Measurements from ENCODE around the gene PHKA2. TPM values are rescaled to one million over a fixed set of nuclear protein-coding genes. Genes with fewer than 3 reads are reported as not detected.

PHKA2 gene, protein sequence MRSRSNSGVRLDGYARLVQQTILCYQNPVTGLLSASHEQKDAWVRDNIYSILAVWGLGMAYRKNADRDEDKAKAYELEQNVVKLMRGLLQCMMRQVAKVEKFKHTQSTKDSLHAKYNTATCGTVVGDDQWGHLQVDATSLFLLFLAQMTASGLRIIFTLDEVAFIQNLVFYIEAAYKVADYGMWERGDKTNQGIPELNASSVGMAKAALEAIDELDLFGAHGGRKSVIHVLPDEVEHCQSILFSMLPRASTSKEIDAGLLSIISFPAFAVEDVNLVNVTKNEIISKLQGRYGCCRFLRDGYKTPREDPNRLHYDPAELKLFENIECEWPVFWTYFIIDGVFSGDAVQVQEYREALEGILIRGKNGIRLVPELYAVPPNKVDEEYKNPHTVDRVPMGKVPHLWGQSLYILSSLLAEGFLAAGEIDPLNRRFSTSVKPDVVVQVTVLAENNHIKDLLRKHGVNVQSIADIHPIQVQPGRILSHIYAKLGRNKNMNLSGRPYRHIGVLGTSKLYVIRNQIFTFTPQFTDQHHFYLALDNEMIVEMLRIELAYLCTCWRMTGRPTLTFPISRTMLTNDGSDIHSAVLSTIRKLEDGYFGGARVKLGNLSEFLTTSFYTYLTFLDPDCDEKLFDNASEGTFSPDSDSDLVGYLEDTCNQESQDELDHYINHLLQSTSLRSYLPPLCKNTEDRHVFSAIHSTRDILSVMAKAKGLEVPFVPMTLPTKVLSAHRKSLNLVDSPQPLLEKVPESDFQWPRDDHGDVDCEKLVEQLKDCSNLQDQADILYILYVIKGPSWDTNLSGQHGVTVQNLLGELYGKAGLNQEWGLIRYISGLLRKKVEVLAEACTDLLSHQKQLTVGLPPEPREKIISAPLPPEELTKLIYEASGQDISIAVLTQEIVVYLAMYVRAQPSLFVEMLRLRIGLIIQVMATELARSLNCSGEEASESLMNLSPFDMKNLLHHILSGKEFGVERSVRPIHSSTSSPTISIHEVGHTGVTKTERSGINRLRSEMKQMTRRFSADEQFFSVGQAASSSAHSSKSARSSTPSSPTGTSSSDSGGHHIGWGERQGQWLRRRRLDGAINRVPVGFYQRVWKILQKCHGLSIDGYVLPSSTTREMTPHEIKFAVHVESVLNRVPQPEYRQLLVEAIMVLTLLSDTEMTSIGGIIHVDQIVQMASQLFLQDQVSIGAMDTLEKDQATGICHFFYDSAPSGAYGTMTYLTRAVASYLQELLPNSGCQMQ
- total RNA-seq = 30.5 and 35.7 TPM in 2 replicates
- 26.4 and 38.9 TPM in 2 replicates for polyA plus RNA-seq

DNA sequence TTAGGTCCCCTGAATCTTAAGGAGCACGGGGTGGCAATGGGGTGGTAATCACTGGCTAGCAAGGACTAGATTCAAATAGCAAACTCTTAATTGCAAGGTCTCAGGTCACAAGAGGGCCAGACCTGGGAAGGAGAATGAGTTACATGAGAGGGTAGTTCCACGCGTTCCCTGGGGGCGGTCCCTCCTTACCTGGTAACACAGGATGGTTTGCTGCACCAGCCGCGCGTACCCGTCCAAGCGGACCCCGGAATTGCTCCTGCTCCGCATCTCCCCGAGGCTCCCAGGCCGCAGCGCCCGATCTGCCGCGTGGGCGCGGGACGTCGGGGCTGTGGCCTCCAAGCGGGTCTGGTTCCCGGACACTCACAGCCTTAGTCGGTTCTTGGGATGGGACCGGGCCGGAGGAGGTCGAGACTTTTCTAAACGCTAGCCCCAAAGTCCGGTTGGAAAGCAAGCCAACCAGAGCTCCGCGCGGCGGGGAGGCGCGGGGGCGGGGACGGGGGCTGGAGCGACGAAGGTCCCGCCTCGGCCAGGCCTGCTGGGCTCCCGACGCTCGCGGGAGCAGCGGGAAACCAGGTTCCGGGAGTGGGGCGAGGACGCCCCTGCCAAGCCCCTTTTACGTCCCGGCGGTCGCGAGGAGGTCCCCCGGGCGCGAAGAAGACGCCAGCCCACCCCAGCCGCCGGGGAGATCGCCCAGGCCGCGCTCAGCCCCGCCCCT is at the start of gene PHKA2:
PHKA2 (minus strand) TSS at position 449 of the 715 bp plus-strand sequence; CDS start at position 267, 182 bp downstream.
- TF ChIP-seq EZH2 (IDR thresholded peaks at IDR 0.05; ENCODE audit: borderline replicate concordance) (no peak), EZH2phosphoT487 (IDR thresholded peaks at IDR 0.05; ENCODE audit: low read depth, severe bottlenecking, unreplicated experiment) (no peak)
- TF ChIP-seq, protein P1, sequence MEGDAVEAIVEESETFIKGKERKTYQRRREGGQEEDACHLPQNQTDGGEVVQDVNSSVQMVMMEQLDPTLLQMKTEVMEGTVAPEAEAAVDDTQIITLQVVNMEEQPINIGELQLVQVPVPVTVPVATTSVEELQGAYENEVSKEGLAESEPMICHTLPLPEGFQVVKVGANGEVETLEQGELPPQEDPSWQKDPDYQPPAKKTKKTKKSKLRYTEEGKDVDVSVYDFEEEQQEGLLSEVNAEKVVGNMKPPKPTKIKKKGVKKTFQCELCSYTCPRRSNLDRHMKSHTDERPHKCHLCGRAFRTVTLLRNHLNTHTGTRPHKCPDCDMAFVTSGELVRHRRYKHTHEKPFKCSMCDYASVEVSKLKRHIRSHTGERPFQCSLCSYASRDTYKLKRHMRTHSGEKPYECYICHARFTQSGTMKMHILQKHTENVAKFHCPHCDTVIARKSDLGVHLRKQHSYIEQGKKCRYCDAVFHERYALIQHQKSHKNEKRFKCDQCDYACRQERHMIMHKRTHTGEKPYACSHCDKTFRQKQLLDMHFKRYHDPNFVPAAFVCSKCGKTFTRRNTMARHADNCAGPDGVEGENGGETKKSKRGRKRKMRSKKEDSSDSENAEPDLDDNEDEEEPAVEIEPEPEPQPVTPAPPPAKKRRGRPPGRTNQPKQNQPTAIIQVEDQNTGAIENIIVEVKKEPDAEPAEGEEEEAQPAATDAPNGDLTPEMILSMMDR (IDR thresholded peaks at IDR 0.05; ENCODE audit: poor library complexity) = no peak

DNA sequence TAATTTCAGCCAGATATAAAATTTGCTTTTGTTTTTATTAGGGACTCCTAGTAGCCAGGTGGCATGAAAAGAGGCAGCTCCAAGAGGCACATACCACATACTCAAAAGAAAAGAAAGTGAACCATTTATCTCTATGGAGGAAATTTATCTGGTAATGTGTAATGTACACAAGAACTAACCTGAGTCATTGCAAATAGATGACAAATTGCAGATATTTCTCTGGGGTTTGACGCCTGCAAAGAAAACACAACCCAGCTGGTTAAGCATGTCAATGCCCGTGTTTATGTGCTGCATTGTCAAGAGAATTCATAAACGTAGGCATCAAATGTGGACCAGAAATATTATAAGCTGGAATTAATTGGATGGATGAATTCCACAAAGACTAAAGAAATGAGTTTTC is 46.9 kb upstream of the PHKA2 start:
- Histone ChIP-seq H3K27ac (no peak overlapping the region), H3K9me2 (replicated peaks; ENCODE audit: insufficient read depth) (no peaks in the 10 kb centered on the region), H2AFZ (no peak overlapping the region), H3K36me3 (replicated peaks; ENCODE audit: insufficient read depth, low read depth) (no peaks in the 10 kb centered on the region), H3K4me3 (no peak overlapping the region), H3K79me2 (no peaks in the 10 kb centered on the region), H3K27me3 (no peaks in the 10 kb centered on the region), H3K4me2 (no peak overlapping the region), H4K20me1 (ENCODE audit: insufficient read depth, poor library complexity, severe bottlenecking) (no peaks in the 10 kb centered on the region), H3K4me1 (ENCODE audit: insufficient read depth) (no peaks in the 10 kb centered on the region), H3K9me3 (ENCODE audit: low read depth) (no peaks in the 10 kb centered on the region)
- 60% methylated on average over 3 of the region's 3 CpGs for WGBS (ENCODE audit: low lambda C conversion rate, missing lambda C conversion rate)
- TF ChIP-seq, protein P1 (IDR thresholded peaks at IDR 0.05; ENCODE audit: poor library complexity) = no peak
- no peak for TF ChIP-seq EZH2 (IDR thresholded peaks at IDR 0.05; ENCODE audit: borderline replicate concordance)
- no peak for TF ChIP-seq EZH2phosphoT487 (IDR thresholded peaks at IDR 0.05; ENCODE audit: low read depth, severe bottlenecking, unreplicated experiment)
- no peak for DNase-seq (ENCODE audit: low spot score)

More for the DNA sequence above, at the start of gene PHKA2:
- H3K36me3 ChIP-seq (replicated peaks; ENCODE audit: insufficient read depth, low read depth) = no peaks in the 10 kb centered on the region
- H3K9me2 ChIP-seq (replicated peaks; ENCODE audit: insufficient read depth) = no peaks in the 10 kb centered on the region
- H2AFZ ChIP-seq = peak within 1 kb of the TSS; percentile 32
- H3K27me3 ChIP-seq = no peaks in the 10 kb centered on the region
- H3K4me1 ChIP-seq (ENCODE audit: insufficient read depth) = no peaks in the 10 kb centered on the region
- peak; percentile 70 for DNase-seq (ENCODE audit: low spot score)
- H3K4me2 ChIP-seq = peak within 1 kb of the TSS; percentile 69
- no peaks in the 10 kb centered on the region for H4K20me1 ChIP-seq (ENCODE audit: insufficient read depth, poor library complexity, severe bottlenecking)
- peaks cover 25% of the 10 kb centered on the region for H3K79me2 ChIP-seq
- WGBS (ENCODE audit: low lambda C conversion rate, missing lambda C conversion rate) = 55% methylated on average over 41 of the region's 64 CpGs
- H3K9me3 ChIP-seq (ENCODE audit: low read depth) = no peaks in the 10 kb centered on the region
- peak within 1 kb of the TSS; percentile 97 for H3K27ac ChIP-seq
- H3K4me3 ChIP-seq = peak within 1 kb of the TSS; percentile 92

DNA sequence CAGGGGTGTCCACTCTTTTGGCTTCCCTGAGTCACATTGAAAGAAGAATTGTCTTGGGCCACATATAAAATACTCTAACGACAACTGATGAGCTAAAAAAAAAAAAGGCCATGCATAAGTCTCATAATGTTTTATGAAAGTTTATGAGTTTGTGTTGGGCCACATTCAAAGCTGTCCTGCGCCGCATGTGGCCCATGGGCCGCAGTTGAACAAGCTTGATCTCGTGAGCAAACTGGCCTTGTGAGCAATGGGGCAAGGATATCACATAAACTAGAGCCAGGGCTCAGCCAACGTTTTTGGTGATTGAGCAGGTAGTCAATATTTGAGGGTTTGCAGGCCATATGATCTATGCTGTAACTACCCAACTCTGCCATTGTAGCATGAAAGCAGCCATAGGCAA is 44.6 kb upstream of the PHKA2 start:
- TF ChIP-seq, protein P1 (IDR thresholded peaks at IDR 0.05; ENCODE audit: poor library complexity) = no peak
- TF ChIP-seq EZH2 (IDR thresholded peaks at IDR 0.05; ENCODE audit: borderline replicate concordance) (no peak), EZH2phosphoT487 (IDR thresholded peaks at IDR 0.05; ENCODE audit: low read depth, severe bottlenecking, unreplicated experiment) (no peak)
- WGBS (ENCODE audit: low lambda C conversion rate, missing lambda C conversion rate) = 79% methylated on average over 6 of the region's 6 CpGs

More for the DNA sequence above, 44.6 kb upstream of the PHKA2 start:
- H3K4me3 ChIP-seq = no peak overlapping the region
- no peak overlapping the region for H3K4me2 ChIP-seq
- no peaks in the 10 kb centered on the region for H3K9me2 ChIP-seq (replicated peaks; ENCODE audit: insufficient read depth)
- H4K20me1 ChIP-seq (ENCODE audit: insufficient read depth, poor library complexity, severe bottlenecking) = no peaks in the 10 kb centered on the region
- H3K9me3 ChIP-seq (ENCODE audit: low read depth) = no peaks in the 10 kb centered on the region
- DNase-seq (ENCODE audit: low spot score) = no peak
- no peaks in the 10 kb centered on the region for H3K27me3 ChIP-seq
- H3K4me1 ChIP-seq (ENCODE audit: insufficient read depth) = no peaks in the 10 kb centered on the region
- H3K36me3 ChIP-seq (replicated peaks; ENCODE audit: insufficient read depth, low read depth) = no peaks in the 10 kb centered on the region
- H3K79me2 ChIP-seq = no peaks in the 10 kb centered on the region
- H3K27ac ChIP-seq = no peak overlapping the region
- no peak overlapping the region for H2AFZ ChIP-seq
